GM23248 (cell line): ENCODE results near the gene PIK3C2B.

ENCODE experiments used
- EZH2 ChIP-seq: fragments of 200-600 bp; sonication (generic); IDR thresholded peaks from 2 replicates; pipeline ENCODE4 v1.6.1; 2018; ENCODE audit warnings: antibody characterized with exemption, mild to moderate bottlenecking; ENCODE audit not compliant: insufficient read depth, poor library complexity, severe bottlenecking
- EZH2phosphoT487 ChIP-seq: fragments of 200-600 bp; sonication (generic); IDR thresholded peaks from 2 replicates; pipeline ENCODE4 v1.6.1; 2018; ENCODE audit warnings: antibody characterized with exemption, moderate library complexity, mild to moderate bottlenecking, low read depth; ENCODE audit not compliant: insufficient read depth

GRCh38 chr1:204465546-204466415 is 28.8 kb downstream of the PIK3C2B start:
- TF ChIP-seq EZH2 (no peak), EZH2phosphoT487 (no peak)
